ENCODE measurements around the gene CTNNA2. TPM values are rescaled to one million over a fixed set of nuclear protein-coding genes. Genes with fewer than 3 reads are reported as not detected.

Gene CTNNA2
- total RNA-seq, 4 donors from 2014 or later = 0.19 TPM; not detected in 3

DNA sequence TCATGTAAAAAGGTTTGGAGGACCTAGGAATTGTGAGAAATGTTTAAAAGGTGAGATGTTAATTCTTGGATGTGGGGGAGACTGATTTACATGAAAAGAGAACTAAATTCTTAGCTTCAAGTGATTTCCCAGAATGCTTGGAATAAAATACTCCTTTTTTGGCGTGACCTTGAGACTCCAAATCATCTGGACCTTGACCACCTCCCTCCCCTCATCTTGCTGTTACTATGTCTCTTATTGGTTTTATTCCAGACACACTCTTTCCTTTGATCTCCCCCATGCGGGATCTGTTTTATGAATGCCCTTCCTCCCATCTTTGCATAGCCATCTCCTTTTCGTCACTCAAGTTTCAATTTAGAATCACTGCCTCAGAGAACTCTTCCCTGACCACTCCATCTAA is 811.7 kb downstream of the CTNNA2 start:
- DNase-seq (ENCODE audit: low spot score) (no peak), ATAC-seq (ENCODE audit: low FRiP score) (no peak)
- TF ChIP-seq, protein P1, sequence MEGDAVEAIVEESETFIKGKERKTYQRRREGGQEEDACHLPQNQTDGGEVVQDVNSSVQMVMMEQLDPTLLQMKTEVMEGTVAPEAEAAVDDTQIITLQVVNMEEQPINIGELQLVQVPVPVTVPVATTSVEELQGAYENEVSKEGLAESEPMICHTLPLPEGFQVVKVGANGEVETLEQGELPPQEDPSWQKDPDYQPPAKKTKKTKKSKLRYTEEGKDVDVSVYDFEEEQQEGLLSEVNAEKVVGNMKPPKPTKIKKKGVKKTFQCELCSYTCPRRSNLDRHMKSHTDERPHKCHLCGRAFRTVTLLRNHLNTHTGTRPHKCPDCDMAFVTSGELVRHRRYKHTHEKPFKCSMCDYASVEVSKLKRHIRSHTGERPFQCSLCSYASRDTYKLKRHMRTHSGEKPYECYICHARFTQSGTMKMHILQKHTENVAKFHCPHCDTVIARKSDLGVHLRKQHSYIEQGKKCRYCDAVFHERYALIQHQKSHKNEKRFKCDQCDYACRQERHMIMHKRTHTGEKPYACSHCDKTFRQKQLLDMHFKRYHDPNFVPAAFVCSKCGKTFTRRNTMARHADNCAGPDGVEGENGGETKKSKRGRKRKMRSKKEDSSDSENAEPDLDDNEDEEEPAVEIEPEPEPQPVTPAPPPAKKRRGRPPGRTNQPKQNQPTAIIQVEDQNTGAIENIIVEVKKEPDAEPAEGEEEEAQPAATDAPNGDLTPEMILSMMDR (IDR thresholded peaks at IDR 0.05) = no peak

DNA sequence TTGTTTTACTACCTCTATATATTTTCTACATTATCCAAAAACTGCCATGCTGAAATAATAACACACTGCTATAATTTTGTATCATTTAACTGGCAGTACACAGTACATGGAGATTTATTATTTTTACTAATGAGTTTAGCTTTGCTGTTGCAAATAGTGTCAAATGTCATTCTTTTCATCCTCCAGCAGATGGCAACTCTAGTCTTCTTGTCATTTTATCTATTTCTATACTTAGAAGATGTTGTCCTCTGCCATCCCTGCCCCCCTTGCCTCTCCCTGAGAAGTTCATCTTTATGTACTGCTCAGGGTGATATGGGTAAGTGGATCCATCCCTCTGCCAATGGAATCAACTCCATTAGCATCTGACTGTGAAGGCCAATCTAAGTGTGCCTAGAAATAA is 813.4 kb downstream of the CTNNA2 start:
- ATAC-seq (ENCODE audit: low FRiP score) (no peak), DNase-seq (ENCODE audit: low spot score) (no peak)
- TF ChIP-seq, protein P1 (IDR thresholded peaks at IDR 0.05) = no peak

DNA sequence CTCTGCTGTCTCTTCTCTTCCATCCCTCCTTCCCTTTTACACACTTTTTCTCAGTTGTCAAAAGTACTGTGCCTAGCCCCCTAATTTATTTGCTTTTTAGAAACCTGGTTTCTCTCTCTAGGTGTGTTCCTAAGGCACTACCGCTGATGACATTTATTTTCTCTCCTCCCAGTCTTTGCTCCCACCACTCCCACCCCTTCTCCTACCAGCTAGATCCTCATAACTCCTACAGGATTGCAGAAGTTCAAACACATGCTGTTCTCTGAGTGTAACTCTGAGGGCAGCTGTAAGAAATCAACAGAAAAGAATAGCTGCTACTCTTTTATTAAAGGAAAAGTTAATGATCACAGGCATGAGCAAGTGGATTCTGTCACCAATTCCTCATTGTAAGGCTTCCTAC is 814.0 kb downstream of the CTNNA2 start:
- ATAC-seq (ENCODE audit: low FRiP score) = no peak
- TF ChIP-seq, protein P1 (IDR thresholded peaks at IDR 0.05) = no peak

DNA sequence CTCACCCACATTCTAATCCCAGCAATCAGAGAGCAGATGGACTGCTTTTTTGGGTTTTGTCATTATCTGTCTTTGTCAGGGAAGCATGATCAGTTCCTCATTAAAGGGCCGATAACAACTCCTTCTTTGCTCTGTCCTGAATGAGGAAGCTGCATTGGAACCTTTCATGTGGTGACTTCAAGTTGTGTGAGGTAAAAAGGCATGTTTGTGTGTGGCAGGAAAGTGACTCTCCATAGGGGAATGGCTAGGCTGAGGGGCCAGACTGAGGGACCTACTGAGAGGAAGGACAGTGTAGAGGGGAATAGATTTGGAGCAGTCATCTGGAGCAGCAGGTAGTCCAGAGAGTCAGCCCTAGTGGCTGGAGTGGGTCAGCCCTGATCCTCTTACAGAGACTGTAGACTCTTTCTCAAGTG is 815.3 kb downstream of the CTNNA2 start:
- no peak for ATAC-seq (ENCODE audit: low FRiP score)
- no peak for DNase-seq (ENCODE audit: low spot score)
- TF ChIP-seq, protein P1 (IDR thresholded peaks at IDR 0.05) = no peak

More for the DNA sequence above, 814.0 kb downstream of the CTNNA2 start:
- DNase-seq (ENCODE audit: low spot score) = no peak

DNA sequence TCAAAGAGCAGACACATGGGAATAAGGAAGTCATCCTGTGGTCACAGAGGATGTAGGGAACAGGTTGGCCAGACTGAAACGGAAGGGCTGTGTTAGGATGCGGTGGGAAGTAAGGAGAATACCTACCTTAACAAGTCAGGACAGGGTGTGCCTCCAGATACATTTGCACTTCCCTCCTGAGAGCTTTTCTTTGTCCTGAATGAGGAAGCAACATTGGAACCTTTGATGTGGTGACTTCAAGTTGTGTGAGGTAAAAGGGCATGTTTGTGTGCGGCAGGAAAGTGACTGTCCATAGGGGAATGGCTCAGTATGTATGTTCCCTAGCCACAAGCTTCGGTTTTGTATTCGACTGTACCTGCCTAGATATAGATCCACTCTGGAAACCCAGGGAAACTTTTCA is 816.6 kb downstream of the CTNNA2 start:
- TF ChIP-seq, protein P1 (IDR thresholded peaks at IDR 0.05) = no peak
- DNase-seq (ENCODE audit: low spot score) = no peak
- ATAC-seq (ENCODE audit: low FRiP score) = no peak

DNA sequence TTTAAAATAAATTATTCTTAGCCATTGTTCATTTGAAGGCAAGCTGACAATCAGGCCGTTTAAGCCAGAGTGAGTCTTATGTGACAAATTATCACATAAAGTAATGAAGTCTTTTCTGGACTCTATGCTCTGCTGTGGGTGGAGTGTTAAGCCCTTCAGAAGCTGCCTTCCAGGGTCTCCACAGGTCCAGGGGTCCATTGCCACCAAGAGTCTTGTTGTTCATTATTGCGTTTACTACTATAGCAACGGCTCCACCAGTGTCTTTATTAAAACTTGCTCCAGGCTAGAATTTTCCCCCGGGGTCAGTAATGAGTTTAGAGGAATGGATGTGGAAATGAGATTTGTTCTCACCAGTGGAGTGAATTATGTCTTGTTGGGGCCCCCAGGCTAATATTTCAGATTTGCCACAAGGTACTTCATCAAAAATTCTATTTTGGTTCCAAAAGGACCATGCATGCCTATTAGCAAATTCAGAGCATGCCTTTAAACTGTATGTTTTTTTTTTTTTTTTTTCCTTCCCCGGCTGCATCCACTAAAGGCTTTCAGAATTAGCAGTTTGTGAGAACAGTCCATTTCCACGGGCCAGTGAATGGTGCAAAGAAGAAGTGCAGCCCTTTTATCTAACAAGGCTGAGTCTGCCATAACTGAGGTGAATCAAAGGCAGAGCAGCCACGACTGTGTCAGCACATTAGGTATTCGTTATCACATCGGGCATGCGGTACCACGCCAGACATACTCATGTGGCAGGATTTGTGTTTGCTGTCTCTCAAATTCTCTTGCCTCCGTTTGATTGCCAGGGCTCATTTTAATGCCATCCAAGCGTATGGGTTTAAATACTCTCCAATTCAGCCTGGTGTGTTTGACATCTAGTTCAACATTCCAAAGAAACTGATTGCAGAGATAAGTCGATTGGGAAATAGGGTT is 817.9 kb downstream of the CTNNA2 start:
- DNase-seq (ENCODE audit: low spot score) = no peak
- ATAC-seq (ENCODE audit: low FRiP score) = no peak
- TF ChIP-seq, protein P1 (IDR thresholded peaks at IDR 0.05) = no peak

DNA sequence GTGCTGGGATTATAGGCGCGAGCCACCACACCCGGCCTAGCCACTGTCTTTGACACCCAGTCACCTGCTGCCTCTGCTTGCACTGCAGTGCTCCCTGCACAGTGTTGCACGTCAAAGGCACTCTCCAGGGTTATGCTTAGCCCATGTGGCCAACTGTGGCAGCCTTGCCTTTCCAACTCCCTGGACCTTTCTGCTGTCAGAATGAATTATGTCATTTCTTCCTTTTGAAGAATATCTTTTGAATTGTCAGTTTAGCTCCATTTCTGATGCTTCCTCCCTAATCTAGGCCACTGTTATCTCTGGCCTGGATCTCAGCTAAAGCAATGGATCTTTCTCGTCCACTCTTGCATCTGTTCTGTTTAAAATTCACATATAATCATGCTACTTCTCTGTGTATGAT is 821.0 kb downstream of the CTNNA2 start:
- TF ChIP-seq, protein P1 (IDR thresholded peaks at IDR 0.05) = no peak
- no peak for DNase-seq (ENCODE audit: low spot score)

More for the DNA sequence above, 821.0 kb downstream of the CTNNA2 start:
- ATAC-seq (ENCODE audit: low FRiP score) = no peak

Measured in omental fat pad (tissue), 4 donors.